ENCODE measurements around the gene PRRC2A.

GRCh38 chr6:31630177-31630934, 9.8 kb downstream of the PRRC2A start:
- TF ChIP-seq CTCF (IDR thresholded peaks at IDR 0.05), result no peak
- no peak for TF ChIP-seq POLR2A (IDR thresholded peaks at IDR 0.05)
